GM19239 (cell line): ENCODE measurements around the gene FASTK.

ENCODE experiments used
- DNase-seq: peaks from one replicate; pipeline ENCODE4 v3.0.0; 2011; ENCODE audit warnings: low spot score; ENCODE audit not compliant: insufficient read length
- FAIRE-seq: peaks from 2 replicates; lab custom pipeline; 2011; peaks lifted over from hg19 to GRCh38; lab: Jason Lieb, UNC

FASTK gene

GRCh38 chr7:151101621-151102396, 21.2 kb upstream of the FASTK start:
- DNase-seq (no peak), FAIRE-seq (no peak)

- FAIRE-seq (no peak), DNase-seq (no peak)
Observed at GRCh38 chr7:151100921-151101320, 20.3 kb upstream of the FASTK start.

GRCh38 chr7:151099486-151100211, 19.0 kb upstream of the FASTK start:
- FAIRE-seq (no peak), DNase-seq (no peak)

GRCh38 chr7:151095828-151096475, 15.3 kb upstream of the FASTK start:
- DNase-seq = no peak
- no peak for FAIRE-seq

GRCh38 chr7:151095123-151095797, 14.7 kb upstream of the FASTK start:
- no peak for FAIRE-seq
- DNase-seq = no peak

GRCh38 chr7:151094675-151095074, 14.1 kb upstream of the FASTK start:
- DNase-seq (no peak), FAIRE-seq (no peak)

GRCh38 chr7:151093748-151094147, 13.1 kb upstream of the FASTK start:
- FAIRE-seq (no peak), DNase-seq (no peak)

- FAIRE-seq = no peak
Observed at GRCh38 chr7:151091988-151092387, 11.4 kb upstream of the FASTK start.

GRCh38 chr7:151091431-151091830, 10.8 kb upstream of the FASTK start:
- FAIRE-seq = no peak
- no peak for DNase-seq

More at GRCh38 chr7:151091988-151092387, 11.4 kb upstream of the FASTK start:
- DNase-seq = no peak

GRCh38 chr7:151091003-151091402, 10.4 kb upstream of the FASTK start:
- DNase-seq (no peak), FAIRE-seq (no peak)

- FAIRE-seq (no peak), DNase-seq (no peak)
Observed at GRCh38 chr7:151089893-151090730, 9.5 kb upstream of the FASTK start.

- DNase-seq (no peak), FAIRE-seq (no peak)
Observed at GRCh38 chr7:151088856-151089699, 8.5 kb upstream of the FASTK start.

- DNase-seq (no peak), FAIRE-seq (no peak)
Observed at GRCh38 chr7:151088019-151088855, 7.6 kb upstream of the FASTK start.

- FAIRE-seq = peak; percentile 51
- peak; percentile 51 for DNase-seq
Observed at GRCh38 chr7:151087245-151088018, 6.8 kb upstream of the FASTK start.

GRCh38 chr7:151086802-151087244, 6.2 kb upstream of the FASTK start:
- peak; percentile 48 for DNase-seq
- no peak for FAIRE-seq

GRCh38 chr7:151085691-151086620, 5.3 kb upstream of the FASTK start, which contains the start of gene AGAP3:
AGAP3 (plus strand) TSS chr7:151086475; CDS start chr7:151086742, 267 bp downstream.
- DNase-seq (peak; percentile 94), FAIRE-seq (peak; percentile 53)
